Measurements from ENCODE around the gene CDCA3.

Gene CDCA3

DNA sequence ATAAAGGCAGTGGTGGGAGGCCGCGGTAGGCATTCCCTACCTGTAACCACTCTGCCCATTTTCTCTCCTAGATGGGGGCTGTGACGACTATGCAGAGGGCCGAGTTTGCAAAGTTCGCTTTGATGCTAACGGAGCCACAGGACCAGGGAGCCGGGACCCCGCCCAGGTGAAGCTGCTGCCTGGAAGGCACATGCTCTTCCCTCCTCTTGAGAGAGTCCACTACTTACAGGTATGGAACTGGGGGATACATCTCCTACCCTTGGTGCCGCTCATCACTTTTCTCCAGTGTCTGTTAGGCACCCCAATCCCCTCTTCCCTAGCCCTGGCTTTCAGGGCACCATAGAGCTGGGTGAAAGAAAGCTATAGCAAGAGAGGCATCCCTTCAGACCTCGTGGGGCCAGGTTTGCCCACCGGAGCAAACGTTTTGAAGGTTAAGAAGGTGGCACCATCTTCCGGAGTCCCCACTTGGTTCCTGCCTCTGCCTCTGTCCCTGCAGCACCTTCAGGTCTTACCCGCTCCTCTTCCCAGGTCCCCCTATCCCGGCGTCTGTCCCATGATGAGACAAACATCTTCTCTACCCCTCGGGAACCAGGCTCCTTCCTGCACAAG is 24.9 kb downstream of the CDCA3 start:
- Histone ChIP-seq H3K9me2 (replicated peaks; ENCODE audit: insufficient read depth, low read length) (no peaks in the 10 kb centered on the region), H3F3A (ENCODE audit: insufficient read depth, low read length) (no peaks in the 10 kb centered on the region), H3K36me3 (replicated peaks; ENCODE audit: insufficient read depth, low read length) (no peaks in the 10 kb centered on the region), H3K27me3 (replicated peaks; ENCODE audit: insufficient read depth, low read length) (peaks cover 93% of the 10 kb centered on the region), H3K4me1 (ENCODE audit: low read length) (peaks cover 4% of the 10 kb centered on the region; the same call in 1 of the 2 replicates), H3K9ac (ENCODE audit: low read length) (no peak overlapping the region), H3K4me3 (ENCODE audit: low read length) (no peak overlapping the region), H3K9me3 (replicated peaks; ENCODE audit: insufficient read depth, low read length) (no peaks in the 10 kb centered on the region), H3K79me2 (ENCODE audit: low read length) (no peaks in the 10 kb centered on the region), H3K4me2 (ENCODE audit: low read depth, low read length) (no peak overlapping the region), H3K27ac (ENCODE audit: low read length) (no peak overlapping the region), H4K20me1 (ENCODE audit: insufficient read depth, low read length) (no peaks in the 10 kb centered on the region), H2AFZ (ENCODE audit: low read length) (no peak overlapping the region)
- TF ChIP-seq EZH2phosphoT487 (IDR thresholded peaks at IDR 0.05; ENCODE audit: low read length) (no peak), EZH2 (optimal IDR thresholded peaks at IDR 0.05; ENCODE audit: low read depth, low read length) (no peak)
- TF ChIP-seq, protein P1, sequence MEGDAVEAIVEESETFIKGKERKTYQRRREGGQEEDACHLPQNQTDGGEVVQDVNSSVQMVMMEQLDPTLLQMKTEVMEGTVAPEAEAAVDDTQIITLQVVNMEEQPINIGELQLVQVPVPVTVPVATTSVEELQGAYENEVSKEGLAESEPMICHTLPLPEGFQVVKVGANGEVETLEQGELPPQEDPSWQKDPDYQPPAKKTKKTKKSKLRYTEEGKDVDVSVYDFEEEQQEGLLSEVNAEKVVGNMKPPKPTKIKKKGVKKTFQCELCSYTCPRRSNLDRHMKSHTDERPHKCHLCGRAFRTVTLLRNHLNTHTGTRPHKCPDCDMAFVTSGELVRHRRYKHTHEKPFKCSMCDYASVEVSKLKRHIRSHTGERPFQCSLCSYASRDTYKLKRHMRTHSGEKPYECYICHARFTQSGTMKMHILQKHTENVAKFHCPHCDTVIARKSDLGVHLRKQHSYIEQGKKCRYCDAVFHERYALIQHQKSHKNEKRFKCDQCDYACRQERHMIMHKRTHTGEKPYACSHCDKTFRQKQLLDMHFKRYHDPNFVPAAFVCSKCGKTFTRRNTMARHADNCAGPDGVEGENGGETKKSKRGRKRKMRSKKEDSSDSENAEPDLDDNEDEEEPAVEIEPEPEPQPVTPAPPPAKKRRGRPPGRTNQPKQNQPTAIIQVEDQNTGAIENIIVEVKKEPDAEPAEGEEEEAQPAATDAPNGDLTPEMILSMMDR (IDR thresholded peaks at IDR 0.05; ENCODE audit: low read length), result no peak
- DNase-seq, result no peak

DNA sequence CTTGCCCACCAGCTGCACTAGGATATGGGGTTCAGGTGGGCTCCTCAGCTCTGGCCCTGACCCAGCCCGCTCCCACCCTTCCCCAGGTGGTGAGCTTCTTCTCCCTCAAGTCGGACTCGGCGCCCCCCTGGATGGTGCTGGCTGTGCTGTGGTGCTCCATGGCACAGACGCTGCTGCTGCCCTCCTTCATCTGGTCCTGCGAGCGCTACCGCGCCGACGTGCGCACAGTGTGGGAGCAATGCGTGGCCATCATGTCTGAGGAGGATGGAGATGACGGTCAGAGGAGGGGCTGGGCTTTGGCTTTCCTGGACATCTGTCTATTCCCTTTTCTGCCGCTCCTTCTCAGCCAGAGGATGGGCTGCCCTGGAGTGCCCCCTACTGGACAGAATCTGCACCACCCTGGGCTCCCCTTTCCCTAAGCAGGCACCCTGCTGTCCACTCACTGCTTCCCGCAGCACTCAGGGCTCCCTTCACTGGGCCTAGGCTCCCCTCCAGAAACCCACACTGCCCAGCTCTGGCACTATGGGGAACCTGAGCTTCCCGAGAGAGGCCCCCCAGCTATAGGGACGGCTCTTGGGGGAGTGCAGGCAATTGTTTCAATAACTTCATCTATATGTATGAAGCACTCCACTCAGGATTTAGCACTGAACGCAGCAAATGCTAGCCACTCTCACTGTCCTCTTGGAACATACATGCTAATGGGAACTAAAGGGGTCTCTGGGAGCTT is 25.5 kb downstream of the CDCA3 start:
- Histone ChIP-seq H3K9me2 (replicated peaks; ENCODE audit: insufficient read depth, low read length) (no peaks in the 10 kb centered on the region), H3K4me1 (ENCODE audit: low read length) (peaks cover 4% of the 10 kb centered on the region; the same call in 1 of the 2 replicates), H3K9ac (ENCODE audit: low read length) (no peak overlapping the region), H2AFZ (ENCODE audit: low read length) (no peak overlapping the region), H3K9me3 (replicated peaks; ENCODE audit: insufficient read depth, low read length) (no peaks in the 10 kb centered on the region), H3K4me2 (ENCODE audit: low read depth, low read length) (peak overlapping the region; percentile 13; the same call in 1 of the 2 replicates), H3F3A (ENCODE audit: insufficient read depth, low read length) (no peaks in the 10 kb centered on the region), H4K20me1 (ENCODE audit: insufficient read depth, low read length) (no peaks in the 10 kb centered on the region), H3K79me2 (ENCODE audit: low read length) (no peaks in the 10 kb centered on the region), H3K4me3 (ENCODE audit: low read length) (no peak overlapping the region), H3K27ac (ENCODE audit: low read length) (no peak overlapping the region), H3K36me3 (replicated peaks; ENCODE audit: insufficient read depth, low read length) (no peaks in the 10 kb centered on the region), H3K27me3 (replicated peaks; ENCODE audit: insufficient read depth, low read length) (peaks cover 93% of the 10 kb centered on the region)
- peak; percentile 63 for DNase-seq
- TF ChIP-seq EZH2phosphoT487 (IDR thresholded peaks at IDR 0.05; ENCODE audit: low read length) (no peak), EZH2 (optimal IDR thresholded peaks at IDR 0.05; ENCODE audit: low read depth, low read length) (no peak)
- TF ChIP-seq, protein P1 (IDR thresholded peaks at IDR 0.05; ENCODE audit: low read length), result peak; percentile 87

DNA sequence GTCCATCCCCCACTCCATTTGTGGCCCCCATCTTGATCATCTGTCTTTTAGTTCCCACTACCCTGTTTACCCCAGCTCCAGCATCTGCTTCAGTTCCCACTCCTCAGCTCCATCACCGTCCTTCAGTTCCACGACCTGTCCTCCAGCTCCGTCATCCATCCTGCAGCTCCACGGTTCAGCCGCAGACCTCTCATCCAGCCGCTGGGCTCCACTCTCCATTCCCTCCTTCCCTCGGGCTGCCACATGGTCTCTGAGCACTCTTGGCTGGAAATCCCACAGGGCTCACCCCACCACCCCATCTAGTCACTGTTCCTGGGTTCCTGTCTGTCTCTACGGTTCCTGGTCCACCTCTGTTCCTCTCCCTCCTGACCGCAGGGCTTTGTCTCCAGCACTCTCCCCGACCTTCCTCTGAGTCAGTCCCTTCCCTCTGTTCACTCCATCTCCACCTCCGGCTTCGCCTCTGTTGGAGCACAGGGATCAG is 26.1 kb downstream of the CDCA3 start:
- no peak overlapping the region for H3K4me3 ChIP-seq (ENCODE audit: low read length)
- no peaks in the 10 kb centered on the region for H3K36me3 ChIP-seq (replicated peaks; ENCODE audit: insufficient read depth, low read length)
- H3K4me1 ChIP-seq (ENCODE audit: low read length), result peaks cover 4% of the 10 kb centered on the region; the same call in 1 of the 2 replicates
- H3K9me3 ChIP-seq (replicated peaks; ENCODE audit: insufficient read depth, low read length), result no peaks in the 10 kb centered on the region
- peaks cover 93% of the 10 kb centered on the region for H3K27me3 ChIP-seq (replicated peaks; ENCODE audit: insufficient read depth, low read length)
- H3F3A ChIP-seq (ENCODE audit: insufficient read depth, low read length), result no peaks in the 10 kb centered on the region
- peak overlapping the region; percentile 13; the same call in 1 of the 2 replicates for H3K4me2 ChIP-seq (ENCODE audit: low read depth, low read length)
- no peak overlapping the region for H2AFZ ChIP-seq (ENCODE audit: low read length)
- H3K9me2 ChIP-seq (replicated peaks; ENCODE audit: insufficient read depth, low read length), result no peaks in the 10 kb centered on the region
- H3K9ac ChIP-seq (ENCODE audit: low read length), result no peak overlapping the region
- no peak overlapping the region for H3K27ac ChIP-seq (ENCODE audit: low read length)
- no peak for DNase-seq
- H3K79me2 ChIP-seq (ENCODE audit: low read length), result no peaks in the 10 kb centered on the region
- TF ChIP-seq EZH2phosphoT487 (IDR thresholded peaks at IDR 0.05; ENCODE audit: low read length), result no peak; the same call in 1 of the 2 replicates
- TF ChIP-seq, protein P1 (IDR thresholded peaks at IDR 0.05; ENCODE audit: low read length), result no peak
- TF ChIP-seq EZH2 (optimal IDR thresholded peaks at IDR 0.05; ENCODE audit: low read depth, low read length), result no peak
- no peaks in the 10 kb centered on the region for H4K20me1 ChIP-seq (ENCODE audit: insufficient read depth, low read length)

Data from MM.1S (cell line).